H54 (cell line): ENCODE data around the gene TXNDC15.
"Not testable (repeated sequence)": the region's sequence is repeated elsewhere in the genome, so short reads cannot be mapped to it uniquely, and the experiment has no call there.

Experiments used
- DNase-seq: peaks from one replicate; pipeline ENCODE4 v3.0.0; 2011; ENCODE audit warnings: low spot score, mixed read lengths; ENCODE audit not compliant: insufficient read length
- FAIRE-seq: peaks from 3 replicates; lab custom pipeline; 2011; peaks lifted over from hg19 to GRCh38; lab: Jason Lieb, UNC
- POLR2A ChIP-seq: IDR thresholded peaks from 2 replicates; pipeline ENCODE4 v1.6.1; 2011; ENCODE audit warnings: low read depth, mild to moderate bottlenecking, low read length

The TXNDC15 gene

DNA sequence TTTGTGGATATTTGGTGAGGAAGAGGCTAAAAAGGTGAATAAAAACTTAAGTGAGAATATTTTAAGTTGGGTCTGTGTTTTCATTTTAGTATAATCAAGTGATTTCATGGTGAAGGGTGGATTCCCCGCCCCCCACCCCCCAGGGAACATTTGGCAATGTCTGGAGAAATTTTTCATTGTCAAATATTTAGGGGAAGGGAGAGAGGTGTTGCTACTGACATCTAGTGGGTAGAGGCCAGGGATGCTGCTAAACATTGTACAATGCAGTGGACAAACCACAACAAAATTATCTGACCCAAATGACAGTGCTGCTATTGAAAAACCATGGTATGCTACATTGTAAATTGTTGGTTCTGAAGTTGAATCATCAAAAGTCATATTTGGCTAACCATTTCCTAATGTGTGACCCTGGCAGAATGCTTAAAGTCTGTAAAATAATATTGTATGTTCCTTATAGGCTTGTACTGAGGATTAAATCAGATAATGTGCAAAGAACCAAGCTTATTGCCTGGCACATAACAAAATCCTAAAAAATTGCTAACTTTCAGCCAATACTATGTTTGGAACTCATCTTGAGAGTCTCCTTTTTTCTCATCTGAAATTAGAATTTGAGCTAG lies 22.8 kb upstream of the TXNDC15 start:
- DNase-seq = no peak
- TF ChIP-seq POLR2A = no peak
- FAIRE-seq = peak; percentile 66

DNA sequence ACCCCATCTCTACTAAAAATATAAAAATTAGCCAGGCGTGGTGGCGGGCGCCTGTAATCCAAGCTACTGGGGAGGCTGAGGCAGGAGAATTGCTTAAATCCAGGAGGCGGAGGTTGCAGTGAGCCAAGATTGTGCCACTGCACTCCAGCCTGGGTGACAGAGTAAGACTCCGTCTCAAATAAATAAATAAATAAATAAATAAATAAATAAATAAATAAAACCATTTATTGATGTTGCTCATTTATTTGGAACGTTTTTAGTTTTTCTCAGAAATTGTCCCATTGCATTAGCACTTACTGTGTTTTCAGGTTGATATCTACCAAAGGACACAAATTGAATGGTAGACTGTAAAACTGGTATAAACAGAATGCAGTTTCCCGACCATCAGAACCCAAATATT lies 17.7 kb upstream of the TXNDC15 start:
- not testable (repeated sequence) for DNase-seq, FAIRE-seq

DNA sequence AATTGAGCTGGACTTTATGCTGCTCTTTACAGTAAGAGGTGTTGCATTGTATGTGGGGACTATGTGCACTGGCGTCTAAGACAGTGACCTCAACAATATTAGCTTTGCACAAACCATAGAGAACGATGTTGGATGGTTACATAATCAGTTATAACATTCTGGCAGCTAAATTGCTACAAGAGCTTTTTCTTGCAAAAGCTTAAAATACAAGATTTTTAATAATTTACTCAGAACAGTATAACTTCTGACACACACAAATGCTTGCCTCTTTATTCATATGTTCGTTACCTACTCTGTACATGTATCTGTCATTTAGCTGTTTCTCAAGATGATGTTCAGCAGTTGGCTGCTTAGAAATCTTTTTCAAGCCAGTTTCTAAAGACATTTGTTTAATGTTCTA lies 16.8 kb upstream of the TXNDC15 start:
- DNase-seq (no peak), FAIRE-seq (no peak)
- TF ChIP-seq POLR2A = no peak

DNA sequence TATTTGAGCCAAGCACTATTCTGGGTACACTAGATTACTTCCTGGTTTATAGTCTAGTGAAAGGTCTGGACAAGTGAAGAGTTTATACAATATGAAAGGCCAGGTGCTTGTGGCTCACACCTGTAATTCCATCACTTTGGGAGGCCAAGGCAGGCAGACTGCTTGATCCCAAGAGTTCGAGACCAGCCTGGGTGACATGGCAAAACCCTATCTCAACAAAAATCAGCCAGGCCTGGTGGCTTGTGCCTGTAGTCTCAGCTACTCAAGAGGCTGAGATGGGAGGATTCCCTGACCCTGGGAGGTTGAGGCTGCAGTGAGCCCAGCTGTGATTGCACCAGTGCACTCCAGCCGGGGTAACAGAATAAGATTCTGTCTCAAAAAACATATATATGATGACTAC lies 9.5 kb upstream of the TXNDC15 start:
- FAIRE-seq = no peak
- DNase-seq = no peak
- TF ChIP-seq POLR2A = no peak

DNA sequence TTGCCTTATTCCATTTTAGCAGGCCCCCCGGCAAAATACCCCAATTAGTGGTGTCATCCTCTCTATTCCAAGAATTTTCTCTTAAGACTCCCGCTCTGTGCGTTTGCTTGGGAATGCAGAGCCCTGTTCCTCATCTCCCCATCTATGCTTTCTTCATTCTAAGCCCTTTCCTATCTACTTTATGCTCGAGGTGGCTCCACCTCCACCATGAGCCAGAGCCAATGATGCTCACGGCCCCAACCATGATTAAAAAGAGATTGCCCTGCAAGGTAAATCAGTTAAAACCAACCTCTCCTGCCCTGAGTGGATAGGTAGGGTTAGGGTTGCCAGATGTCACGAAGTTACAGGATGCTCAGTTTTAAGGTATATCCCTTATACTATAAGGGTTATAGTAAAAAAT lies 677 bp upstream of the TXNDC15 start:
- no peak for FAIRE-seq
- TF ChIP-seq POLR2A = no peak
- DNase-seq = no peak

DNA sequence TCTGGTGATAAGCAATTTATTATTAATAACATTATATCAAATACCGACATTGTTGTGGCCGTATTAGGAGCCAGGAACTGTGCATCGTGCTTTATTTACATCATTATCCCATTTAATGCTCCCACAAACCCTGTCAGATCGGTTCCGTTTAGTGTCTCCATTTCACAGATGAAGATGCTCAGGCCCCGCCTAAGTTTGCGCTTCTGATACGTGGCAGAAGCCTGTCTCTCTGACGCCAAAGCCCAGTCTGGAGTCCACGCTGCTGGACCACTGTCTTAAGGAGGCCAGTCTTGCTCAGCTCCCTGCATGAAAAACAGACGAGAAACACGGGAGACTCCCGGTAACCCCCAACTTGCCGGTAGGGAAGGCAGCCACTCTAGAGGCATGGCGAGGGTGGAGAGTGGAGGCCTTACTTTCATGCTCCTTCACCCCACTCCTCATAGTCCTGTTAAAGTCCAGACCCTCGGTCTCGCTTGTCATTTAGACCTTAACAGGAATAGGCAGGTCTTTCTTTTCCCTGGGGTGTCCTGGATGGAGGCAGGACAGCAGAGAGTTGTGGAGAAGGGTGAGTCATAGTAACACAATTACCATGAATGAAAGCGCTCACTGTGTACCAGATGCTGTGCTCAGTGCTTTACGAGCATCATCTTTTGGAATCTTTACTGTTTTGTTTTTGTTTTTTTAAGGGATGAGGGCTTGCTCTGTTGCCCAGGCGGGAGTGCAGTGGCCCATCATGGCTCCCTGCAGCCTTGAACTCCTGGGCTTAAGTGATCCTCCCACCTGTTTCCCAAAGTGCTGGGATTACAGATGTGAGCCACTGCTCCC lies 872 bp downstream of the TXNDC15 start:
- DNase-seq = peak; percentile 86
- TF ChIP-seq POLR2A = no peak; the same call in 1 of the 2 replicates
- peak; percentile 48 for FAIRE-seq

DNA sequence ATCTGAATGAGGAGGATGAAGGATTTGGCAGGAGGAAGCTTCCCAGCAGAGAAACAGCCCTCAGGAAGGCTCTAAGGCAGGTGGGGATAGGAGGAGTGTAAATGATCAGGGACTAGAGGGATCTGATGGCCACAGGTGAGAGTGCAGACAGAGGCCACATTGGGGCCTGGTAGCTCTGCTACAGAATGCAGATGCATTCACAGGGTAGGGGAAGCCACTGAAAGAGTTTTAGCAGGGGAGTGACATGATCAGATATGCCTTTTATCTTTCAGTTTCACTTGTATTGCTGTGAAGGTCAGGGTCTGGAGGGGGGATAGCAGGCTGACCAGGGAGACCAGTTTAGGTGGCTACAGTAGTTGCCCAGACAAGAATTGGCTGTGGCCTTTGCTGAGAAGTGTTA lies 3.0 kb downstream of the TXNDC15 start:
- TF ChIP-seq POLR2A = no peak
- FAIRE-seq = no peak
- DNase-seq = no peak

DNA sequence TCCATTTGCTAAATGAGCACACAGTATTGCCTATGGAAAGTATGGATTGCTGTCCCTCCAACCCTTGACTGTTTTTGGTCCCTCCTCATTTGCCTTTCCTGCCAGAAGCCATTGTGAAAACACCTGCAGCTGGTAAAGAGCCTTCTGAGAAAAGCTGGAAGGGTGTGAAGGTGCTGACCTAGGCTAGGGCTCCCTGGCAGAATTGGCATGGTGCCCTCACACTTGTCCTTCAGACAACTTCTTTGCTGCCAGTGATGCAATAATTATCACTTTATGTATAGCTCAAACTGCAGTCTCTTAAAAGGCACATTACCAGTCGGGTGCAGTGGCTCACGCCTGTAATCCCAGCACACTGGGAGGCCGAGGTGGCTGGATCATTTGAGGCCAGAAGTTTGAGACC lies 4.2 kb downstream of the TXNDC15 start:
- DNase-seq (no peak), FAIRE-seq (no peak)
- no peak for TF ChIP-seq POLR2A

DNA sequence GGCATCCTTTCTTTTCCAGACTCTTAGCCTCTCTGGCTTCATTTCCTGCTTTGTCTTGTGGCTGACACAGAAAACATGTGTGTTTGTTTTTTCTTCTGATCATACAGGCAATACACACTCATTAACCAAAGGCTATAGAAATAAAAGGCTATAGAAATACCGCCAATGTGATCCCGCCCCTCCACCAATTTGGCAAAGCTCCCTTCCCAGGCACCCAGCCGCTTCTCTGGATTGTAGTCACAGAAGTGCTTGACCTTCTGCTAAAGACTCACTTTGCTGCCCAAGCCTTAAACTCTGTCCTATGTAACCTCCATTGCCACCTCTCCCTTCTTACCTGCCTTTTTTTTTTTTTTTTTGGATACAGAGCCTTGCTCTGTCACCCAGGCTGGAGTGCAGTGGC lies 5.3 kb downstream of the TXNDC15 start:
- DNase-seq (no peak), FAIRE-seq (no peak)
- TF ChIP-seq POLR2A = no peak

DNA sequence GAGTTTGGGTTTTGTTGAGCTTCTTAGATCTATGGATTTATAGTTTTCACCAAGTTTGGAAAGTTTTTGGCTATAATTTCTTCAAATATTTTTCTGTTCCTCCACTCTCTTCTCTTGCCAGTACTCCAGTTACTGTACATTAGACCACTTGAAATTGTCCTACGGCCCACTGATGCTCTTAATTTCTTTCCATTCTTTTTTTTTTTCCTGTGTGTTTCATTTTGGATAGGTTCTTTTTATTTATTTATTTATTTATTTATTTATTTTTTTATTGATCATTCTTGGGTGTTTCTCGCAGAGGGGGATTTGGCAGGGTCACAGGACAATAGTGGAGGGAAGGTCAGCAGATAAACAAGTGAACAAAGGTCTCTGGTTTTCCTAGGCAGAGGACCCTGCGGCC lies 6.8 kb downstream of the TXNDC15 start:
- FAIRE-seq, DNase-seq: not testable (repeated sequence)

DNA sequence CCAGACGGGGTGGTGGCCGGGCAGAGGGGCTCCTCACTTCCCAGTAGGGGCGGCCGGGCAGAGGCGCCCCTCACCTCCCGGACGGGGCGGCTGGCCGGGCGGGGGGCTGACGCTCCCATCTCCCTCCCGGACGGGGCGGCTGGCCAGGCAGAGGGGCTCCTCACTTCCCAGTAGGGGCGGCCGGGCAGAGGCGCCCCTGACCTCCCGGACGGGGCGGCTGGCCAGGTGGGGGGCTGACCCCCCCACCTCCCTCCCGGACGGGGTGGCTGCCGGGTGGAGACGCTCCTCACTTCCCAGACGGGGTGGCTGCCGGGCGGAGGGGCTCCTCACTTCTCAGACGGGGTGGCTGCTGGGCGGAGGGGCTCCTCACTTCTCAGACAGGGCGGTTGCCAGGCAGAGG lies 7.5 kb downstream of the TXNDC15 start:
- not testable (repeated sequence) for DNase-seq, FAIRE-seq

DNA sequence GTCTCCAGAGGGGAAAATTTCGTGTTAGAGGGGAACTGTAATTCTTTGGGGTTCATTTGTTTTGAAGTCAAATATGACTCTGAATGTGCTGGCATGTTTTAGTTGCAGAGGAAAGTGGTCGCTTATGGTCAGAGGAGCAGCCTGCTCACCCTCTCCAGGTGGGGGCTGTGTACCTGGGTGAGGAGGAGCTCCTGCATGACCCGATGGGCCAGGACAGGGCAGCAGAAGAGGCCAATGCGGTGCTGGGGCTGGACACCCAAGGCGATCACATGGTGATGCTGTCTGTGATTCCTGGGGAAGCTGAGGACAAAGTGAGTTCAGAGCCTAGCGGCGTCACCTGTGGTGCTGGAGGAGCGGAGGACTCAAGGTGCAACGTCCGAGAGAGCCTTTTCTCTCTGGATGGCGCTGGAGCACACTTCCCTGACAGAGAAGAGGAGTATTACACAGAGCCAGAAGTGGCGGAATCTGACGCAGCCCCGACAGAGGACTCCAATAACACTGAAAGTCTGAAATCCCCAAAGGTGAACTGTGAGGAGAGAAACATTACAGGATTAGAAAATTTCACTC lies 13.5 kb downstream of the TXNDC15 start:
- DNase-seq (no peak), FAIRE-seq (no peak)
- TF ChIP-seq POLR2A = no peak

DNA sequence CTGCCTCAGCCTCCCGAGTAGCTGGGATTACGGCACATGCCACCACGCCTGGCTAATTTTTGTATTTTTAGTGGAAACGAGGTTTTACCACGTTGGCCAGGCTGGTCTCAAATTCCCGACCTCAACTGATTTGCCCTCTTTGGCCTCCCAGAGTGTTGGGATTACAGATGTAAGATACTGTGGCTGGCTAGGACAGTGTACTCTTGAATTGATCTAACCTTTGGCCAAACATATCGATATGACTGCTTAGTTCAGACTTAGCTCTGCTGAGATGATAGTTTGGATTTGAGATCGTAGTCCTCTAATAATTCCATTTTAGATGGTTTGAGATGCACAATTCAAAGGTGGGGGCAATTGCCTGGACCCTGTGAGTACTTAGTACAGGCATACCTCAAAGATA lies 15.2 kb downstream of the TXNDC15 start:
- TF ChIP-seq POLR2A = no peak
- DNase-seq (no peak), FAIRE-seq (no peak)

DNA sequence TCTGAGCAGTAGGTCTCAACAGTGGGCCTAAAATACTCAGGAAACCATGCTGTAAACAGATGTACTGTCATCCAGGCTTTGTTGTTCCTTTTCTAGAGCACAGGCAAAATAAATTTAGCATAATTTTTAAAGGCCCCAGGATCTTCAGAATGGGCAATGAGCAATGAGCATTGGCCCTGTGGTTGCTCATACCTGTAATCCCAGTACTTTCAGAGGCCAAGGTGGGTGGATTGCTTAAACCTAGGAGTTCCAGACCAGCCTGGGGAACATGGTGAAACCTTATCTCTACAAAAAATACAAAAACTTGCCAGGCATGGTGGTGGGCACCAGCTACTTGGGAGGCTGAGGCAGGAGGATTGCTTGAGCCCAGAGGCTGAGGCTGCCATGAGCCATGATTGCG lies 17.3 kb downstream of the TXNDC15 start:
- DNase-seq = no peak
- FAIRE-seq = no peak
- TF ChIP-seq POLR2A = no peak

DNA sequence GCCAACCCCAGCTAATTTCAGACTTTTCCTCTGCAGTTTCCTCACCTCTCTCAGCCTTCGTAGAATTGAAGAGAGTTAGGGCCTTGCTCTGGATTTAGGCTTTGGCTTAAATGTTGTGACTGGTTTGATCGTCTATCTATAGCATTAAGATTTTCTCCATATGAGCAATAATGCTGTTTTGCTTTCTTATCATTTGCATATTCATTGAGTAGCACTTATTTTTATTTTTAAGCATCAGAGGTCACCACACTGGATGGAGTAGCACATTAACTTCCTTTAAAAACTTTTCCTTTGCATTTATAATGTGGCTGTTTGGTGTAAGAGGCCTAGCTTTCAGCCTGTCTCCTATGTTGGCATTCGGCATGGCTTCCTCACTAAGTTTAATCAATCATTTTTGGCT lies 18.1 kb downstream of the TXNDC15 start:
- TF ChIP-seq POLR2A = no peak
- no peak for DNase-seq
- no peak for FAIRE-seq

DNA sequence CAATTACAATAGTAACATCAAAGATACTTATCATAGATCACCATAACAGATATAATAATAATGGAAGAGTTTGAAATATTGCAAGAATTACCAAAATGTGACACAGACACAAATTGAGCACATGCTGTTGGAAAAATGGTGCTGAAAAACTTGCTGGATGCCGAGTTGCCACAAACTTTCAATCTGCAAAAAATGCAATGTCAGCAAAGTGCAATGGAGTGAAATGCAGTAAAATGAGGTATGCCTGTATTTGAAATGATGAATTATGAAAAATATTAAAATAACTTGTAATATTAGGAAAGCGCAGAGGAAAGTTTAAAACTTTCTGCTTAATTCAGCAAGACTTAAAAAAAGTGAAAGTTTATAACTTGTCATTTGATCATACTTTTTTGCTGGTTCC lies 18.8 kb downstream of the TXNDC15 start:
- FAIRE-seq (no peak), DNase-seq (no peak)
- no peak for TF ChIP-seq POLR2A
